SK-N-MC (cell line): ENCODE measurements around the gene AMZ1.

ENCODE experiments used
- DNase-seq: peaks from one replicate; pipeline ENCODE4 v3.0.0-alpha.2; 2011; ENCODE audit warnings: low read depth, low spot score
- H3K27ac ChIP-seq: fragments of 200-600 bp; sonication (generic); 2 replicates; pipeline ENCODE4 v1.5.1; 2016; ENCODE audit warnings: mixed run types
- H3K36me3 ChIP-seq: fragments of 200-600 bp; sonication (generic); 2 replicates; pipeline ENCODE4 v1.6.1; 2017; ENCODE audit warnings: antibody characterized with exemption, low read length, mixed read lengths; ENCODE audit not compliant: insufficient read depth
- H3K4me3 ChIP-seq: fragments of 200-600 bp; sonication (generic); 2 replicates; pipeline ENCODE4 v1.5.1; 2016
- H3K9ac ChIP-seq: fragments of 200-600 bp; sonication (generic); 2 replicates; pipeline ENCODE4 v1.8.0; 2017; ENCODE audit warnings: mixed run types, mixed read lengths; ENCODE audit not compliant: insufficient read length
- H3K9me3 ChIP-seq: fragments of 200-600 bp; sonication (generic); 2 replicates; pipeline ENCODE4 v1.6.1; 2017; ENCODE audit warnings: low read depth, mild to moderate bottlenecking, antibody characterized with exemption, low read length, moderate library complexity, mixed read lengths
- EZH2 ChIP-seq: fragments of 200-600 bp; sonication (generic); IDR thresholded peaks from one replicate; pipeline ENCODE4 v1.6.1; 2017; ENCODE audit warnings: antibody characterized with exemption
- FOXP2 ChIP-seq: optimal IDR thresholded peaks from 2 replicates; pipeline ENCODE3; 2011; ENCODE audit warnings: mild to moderate bottlenecking, moderate library complexity; ENCODE audit not compliant: insufficient read depth; ENCODE audit errors: extremely low read length, control extremely low read depth
- POLR2AphosphoS5 ChIP-seq: IDR thresholded peaks from 2 replicates; pipeline ENCODE4 v1.6.1; 2012; ENCODE audit warnings: mild to moderate bottlenecking, low read depth, low read length, borderline replicate concordance

Gene AMZ1

GRCh38 chr7:2661602-2662272 lies 26.3 kb upstream of the AMZ1 start:
- Histone ChIP-seq H3K9ac (no peak overlapping the region), H3K36me3 (no peaks in the 10 kb centered on the region; the same call in 1 of the 2 replicates), H3K9me3 (no peaks in the 10 kb centered on the region), H3K27ac (no peak overlapping the region), H3K4me3 (no peak overlapping the region)
- no peak for DNase-seq
- TF ChIP-seq POLR2AphosphoS5 = no peak
- TF ChIP-seq FOXP2 = no peak

GRCh38 chr7:2662273-2663120 lies 25.5 kb upstream of the AMZ1 start:
- Histone ChIP-seq H3K9ac (no peak overlapping the region), H3K4me3 (no peak overlapping the region), H3K27ac (no peak overlapping the region), H3K9me3 (no peaks in the 10 kb centered on the region), H3K36me3 (no peaks in the 10 kb centered on the region; the same call in 1 of the 2 replicates)
- DNase-seq = no peak
- TF ChIP-seq FOXP2 = no peak
- TF ChIP-seq POLR2AphosphoS5 = no peak
- TF ChIP-seq EZH2 = no peak

DNA sequence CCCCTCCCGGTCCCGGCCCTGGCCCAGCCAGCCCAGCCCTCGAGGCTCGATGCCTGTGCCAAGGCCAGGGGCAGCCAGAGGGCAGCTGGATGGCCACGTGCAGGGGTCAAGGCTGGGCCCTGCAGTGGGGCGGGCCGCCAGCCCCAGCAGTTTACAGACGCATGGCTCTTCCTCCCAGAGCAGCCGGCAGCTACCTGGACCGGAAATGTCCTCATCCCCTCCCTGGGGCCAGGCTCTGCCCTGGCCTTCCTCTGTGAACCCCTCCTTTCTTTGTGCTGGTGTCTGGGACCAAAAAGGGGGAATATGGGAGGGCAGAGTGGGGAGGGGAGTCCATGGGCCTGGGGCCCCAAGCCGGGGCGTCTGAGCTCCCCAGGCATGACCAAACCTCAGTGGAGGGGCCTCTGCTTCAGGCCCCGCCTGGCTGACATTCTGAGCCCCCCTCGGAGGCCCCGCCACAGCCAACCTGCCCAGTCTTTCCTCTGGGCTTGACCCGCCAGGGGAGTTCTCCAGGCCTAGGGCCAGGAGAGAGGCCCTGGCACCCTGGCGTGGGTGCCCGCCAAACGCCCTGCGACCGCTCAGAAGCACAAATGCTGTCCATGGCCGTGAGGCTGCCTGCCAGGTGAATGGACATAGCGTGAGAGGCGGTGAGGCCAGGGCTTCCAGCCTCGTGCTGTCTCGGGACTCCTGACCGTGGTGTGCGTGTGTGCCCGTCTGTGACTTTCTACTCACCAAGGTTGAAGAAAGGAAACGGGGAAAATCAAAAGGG lies 24.7 kb upstream of the AMZ1 start:
- no peak overlapping the region for H3K9ac ChIP-seq
- no peaks in the 10 kb centered on the region for H3K9me3 ChIP-seq
- H3K27ac ChIP-seq = no peak overlapping the region
- TF ChIP-seq FOXP2 (no peak), EZH2 (no peak), POLR2AphosphoS5 (no peak)
- no peak overlapping the region for H3K4me3 ChIP-seq
- no peaks in the 10 kb centered on the region; the same call in 1 of the 2 replicates for H3K36me3 ChIP-seq
- no peak for DNase-seq

- H3K4me3 ChIP-seq = no peak overlapping the region
- TF ChIP-seq EZH2 (no peak), POLR2AphosphoS5 (no peak), FOXP2 (no peak)
- H3K36me3 ChIP-seq = no peaks in the 10 kb centered on the region
- H3K27ac ChIP-seq = no peak overlapping the region
- DNase-seq = no peak
- no peak overlapping the region for H3K9ac ChIP-seq
- H3K9me3 ChIP-seq = no peaks in the 10 kb centered on the region
Observed at GRCh38 chr7:2663960-2664359, 24.0 kb upstream of the AMZ1 start.

DNA sequence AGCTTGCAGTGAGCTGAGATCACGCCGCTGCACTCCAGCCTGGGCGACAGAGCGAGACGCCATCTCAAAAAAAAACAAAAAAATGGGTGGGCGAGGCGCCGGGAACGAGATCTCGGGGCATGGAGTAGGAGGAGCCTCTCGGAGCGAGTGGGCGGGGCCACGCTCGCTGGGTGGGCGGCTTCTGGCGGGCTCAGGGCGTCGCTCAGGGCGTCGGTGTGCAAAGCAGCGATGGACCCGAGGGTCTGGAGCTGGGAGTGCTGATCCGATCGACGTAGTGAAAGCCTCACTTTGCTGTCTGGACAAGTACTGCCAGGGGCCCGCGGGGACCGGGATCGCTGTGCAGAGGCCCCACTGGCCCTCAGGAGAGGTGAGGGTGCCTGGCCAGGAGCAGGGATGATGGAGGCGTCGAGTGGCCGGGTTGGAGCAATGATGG lies 22.6 kb upstream of the AMZ1 start:
- TF ChIP-seq EZH2 = no peak
- Histone ChIP-seq H3K4me3 (no peak overlapping the region), H3K36me3 (no peaks in the 10 kb centered on the region), H3K9me3 (no peaks in the 10 kb centered on the region), H3K27ac (no peak overlapping the region), H3K9ac (no peak overlapping the region)
- DNase-seq = no peak

DNA sequence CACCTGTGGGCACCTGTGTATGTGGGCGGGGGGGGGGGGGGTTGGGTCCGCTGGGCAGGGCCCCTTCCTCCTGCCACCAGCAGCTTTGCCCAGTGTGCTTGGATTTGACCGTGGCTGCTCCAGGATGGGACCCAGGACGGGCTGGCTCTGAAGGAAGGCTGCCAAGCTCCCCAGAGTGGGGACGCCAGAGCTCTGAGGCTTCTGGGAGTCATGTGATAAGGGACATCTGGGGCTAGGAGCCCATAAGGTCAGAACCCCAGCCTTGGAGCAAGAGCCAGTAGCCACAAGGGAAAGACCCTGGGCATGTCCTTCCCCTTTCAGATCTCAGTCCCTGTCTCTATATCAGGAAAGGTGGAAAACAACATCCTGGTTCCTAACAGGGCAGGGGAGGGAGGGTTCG lies 21.8 kb upstream of the AMZ1 start:
- no peaks in the 10 kb centered on the region for H3K36me3 ChIP-seq
- H3K4me3 ChIP-seq = no peak overlapping the region
- no peaks in the 10 kb centered on the region for H3K9me3 ChIP-seq
- no peak for DNase-seq
- no peak overlapping the region for H3K27ac ChIP-seq
- H3K9ac ChIP-seq = no peak overlapping the region
- TF ChIP-seq POLR2AphosphoS5 (no peak), FOXP2 (no peak), EZH2 (no peak)

DNA sequence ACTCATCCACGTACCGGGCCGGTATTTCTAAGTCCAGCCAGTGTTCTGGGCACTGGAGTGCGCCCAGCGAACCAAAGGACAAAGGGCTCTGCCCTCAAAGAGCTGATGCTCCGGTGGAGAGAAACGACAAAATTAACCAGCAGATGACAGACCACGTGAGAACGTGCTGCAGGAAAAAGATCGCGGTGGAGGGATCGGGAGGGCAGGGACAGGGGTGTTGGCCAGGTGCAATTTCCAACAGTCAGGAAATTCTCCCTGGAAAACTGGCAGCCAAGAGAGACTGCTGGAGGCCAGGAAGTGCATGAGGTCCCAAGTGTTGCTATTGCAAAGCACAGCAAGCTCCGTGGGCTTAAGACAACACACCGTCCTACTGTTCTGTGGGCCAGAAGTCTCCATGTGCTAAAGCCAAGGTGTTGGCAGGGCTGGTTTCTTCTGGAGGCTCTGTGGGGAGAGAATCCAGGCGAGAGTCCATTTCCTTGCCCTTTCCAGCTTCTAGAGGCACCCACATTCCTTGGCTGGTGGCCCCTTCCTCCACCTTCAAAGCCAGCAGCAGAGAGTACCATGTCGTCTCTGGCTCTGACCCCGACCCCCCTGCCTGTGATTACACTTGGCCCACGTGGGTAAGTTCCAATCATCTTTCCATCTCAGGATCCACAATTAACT lies 21.3 kb upstream of the AMZ1 start:
- TF ChIP-seq EZH2 = no peak
- TF ChIP-seq FOXP2 = no peak
- H3K9me3 ChIP-seq = no peaks in the 10 kb centered on the region
- DNase-seq = no peak
- H3K36me3 ChIP-seq = no peaks in the 10 kb centered on the region
- no peak overlapping the region for H3K4me3 ChIP-seq
- no peak overlapping the region for H3K9ac ChIP-seq
- no peak overlapping the region for H3K27ac ChIP-seq

- H3K9me3 ChIP-seq = no peaks in the 10 kb centered on the region
- DNase-seq = no peak
- no peak overlapping the region for H3K9ac ChIP-seq
- H3K27ac ChIP-seq = no peak overlapping the region
- TF ChIP-seq FOXP2 (no peak), EZH2 (no peak), POLR2AphosphoS5 (no peak)
- H3K36me3 ChIP-seq = no peaks in the 10 kb centered on the region
- H3K4me3 ChIP-seq = no peak overlapping the region
Observed at GRCh38 chr7:2667843-2668242, 20.2 kb upstream of the AMZ1 start.
